Peyer's patch (tissue), 4 donors: ENCODE data around the gene STIM2. TPM values are rescaled to one million over a fixed set of nuclear protein-coding genes. Genes with fewer than 3 reads are reported as not detected.

ENCODE experiments used
- DNase-seq, 3 donors: peaks; one replicate each; pipeline ENCODE4 v3.0.0-alpha.2; 2017 to 2019
- H3K27ac ChIP-seq, 4 donors: fragments of 200-600 bp; sonication (generic); one replicate each; pipeline ENCODE4 v1.5.1; 2016 to 2019
- H3K27me3 ChIP-seq, 2 donors: fragments of 200-600 bp; sonication (generic); one replicate each; pipeline ENCODE4 v1.5.1; 2019
- H3K36me3 ChIP-seq, 3 donors: fragments of 200-600 bp; sonication (generic); one replicate each; pipeline ENCODE4 v1.5.1; 2016 to 2019
- H3K4me1 ChIP-seq, 4 donors: fragments of 200-600 bp; sonication (generic); one replicate each; pipeline ENCODE4 v1.5.1; 2016 to 2019
- H3K4me3 ChIP-seq, 4 donors: fragments of 200-600 bp; sonication (generic); 1 replicate in 3 of 4; 2 replicates in 1 of 4; pipeline ENCODE4 v1.5.1; 2016 to 2019; ENCODE audit warnings: mild to moderate bottlenecking in 1 of 4
- H3K9me3 ChIP-seq, 4 donors: fragments of 200-600 bp; sonication (generic); one replicate each; pipeline ENCODE4 v1.5.1; 2016 to 2019; ENCODE audit warnings: mild to moderate bottlenecking in 1 of 4
- CTCF ChIP-seq, 6 experiments: fragments of 450-650 bp in 4 of 6; fragments of 200-600 bp in 2 of 6; sonication (generic) in 1 of 6; IDR thresholded peaks; one replicate each; pipeline ENCODE4 v1.5.1; 2017 to 2019; ENCODE audit warnings: antibody characterized with exemption in 6 of 6, mild to moderate bottlenecking in 3 of 6, moderate library complexity in 1 of 6
- POLR2A ChIP-seq, 2 donors: fragments of 450-650 bp; IDR thresholded peaks; one replicate each; pipeline ENCODE4 v1.5.1; 2017; ENCODE audit warnings: antibody characterized with exemption in 2 of 2, mild to moderate bottlenecking in 2 of 2, moderate library complexity in 2 of 2
- total RNA-seq, 4 donors: library from RNA; depleted of rRNA; stranded (reverse); fragments of >200 nt; gene quantifications; one replicate each; pipeline ENCODE4 v1.1.0, GENCODE V29; 2016

The STIM2 gene
- total RNA-seq, 4 donors from 2014 or later = 35.7 to 82.5 (median 39.2) TPM

- TF ChIP-seq POLR2A (IDR thresholded peaks at IDR 0.05) = no peak
- no peak for TF ChIP-seq CTCF (IDR thresholded peaks at IDR 0.05)
Observed at GRCh38 chr4:27013012-27013411, 152.4 kb downstream of the STIM2 start.

GRCh38 chr4:27016551-27016950 lies 155.9 kb downstream of the STIM2 start:
- H3K27ac ChIP-seq = no peak overlapping the region
- H3K4me3 ChIP-seq = no peak overlapping the region
- H3K36me3 ChIP-seq = peaks cover 0 to 15% (median 0%) of the 10 kb centered on the region in 3 donors
- TF ChIP-seq CTCF (IDR thresholded peaks at IDR 0.05) = no peak
- no peak for TF ChIP-seq POLR2A (IDR thresholded peaks at IDR 0.05)
- no peaks in the 10 kb centered on the region for H3K4me1 ChIP-seq
- H3K9me3 ChIP-seq = no peaks in the 10 kb centered on the region
- no peaks in the 10 kb centered on the region for H3K27me3 ChIP-seq
- no peak for DNase-seq

More at GRCh38 chr4:27013012-27013411, 152.4 kb downstream of the STIM2 start:
- Histone ChIP-seq H3K4me1 (peaks cover 0 to 4% (median 0%) of the 10 kb centered on the region in 4 donors), H3K27ac (no peak overlapping the region), H3K36me3 (peaks cover 0 to 6% (median 0%) of the 10 kb centered on the region in 3 donors), H3K9me3 (no peaks in the 10 kb centered on the region), H3K4me3 (no peak overlapping the region), H3K27me3 (no peaks in the 10 kb centered on the region)
- no peak for DNase-seq

GRCh38 chr4:27017623-27018022 lies 157.0 kb downstream of the STIM2 start:
- no peaks in the 10 kb centered on the region for H3K4me1 ChIP-seq
- no peak for TF ChIP-seq POLR2A (IDR thresholded peaks at IDR 0.05)
- TF ChIP-seq CTCF (IDR thresholded peaks at IDR 0.05) = no peak
- H3K36me3 ChIP-seq = peaks cover 0 to 20% (median 0%) of the 10 kb centered on the region in 3 donors
- no peak overlapping the region for H3K4me3 ChIP-seq
- no peak for DNase-seq
- no peaks in the 10 kb centered on the region for H3K9me3 ChIP-seq
- H3K27ac ChIP-seq = no peak overlapping the region
- H3K27me3 ChIP-seq = no peaks in the 10 kb centered on the region

GRCh38 chr4:27018076-27018475 lies 157.4 kb downstream of the STIM2 start:
- H3K27ac ChIP-seq = no peak overlapping the region
- no peak for TF ChIP-seq POLR2A (IDR thresholded peaks at IDR 0.05)
- no peak for TF ChIP-seq CTCF (IDR thresholded peaks at IDR 0.05)
- H3K27me3 ChIP-seq = no peaks in the 10 kb centered on the region
- no peak overlapping the region for H3K4me3 ChIP-seq
- no peaks in the 10 kb centered on the region for H3K4me1 ChIP-seq
- H3K9me3 ChIP-seq = no peaks in the 10 kb centered on the region
- H3K36me3 ChIP-seq = peaks cover 0 to 24% (median 0%) of the 10 kb centered on the region in 3 donors
- DNase-seq = no peak

GRCh38 chr4:27018910-27019309 lies 158.3 kb downstream of the STIM2 start:
- no peaks in the 10 kb centered on the region for H3K4me1 ChIP-seq
- peaks cover 0 to 31% (median 0%) of the 10 kb centered on the region in 3 donors for H3K36me3 ChIP-seq
- no peak for DNase-seq
- H3K27ac ChIP-seq = no peak overlapping the region
- no peak for TF ChIP-seq CTCF (IDR thresholded peaks at IDR 0.05)
- TF ChIP-seq POLR2A (IDR thresholded peaks at IDR 0.05) = no peak
- no peak overlapping the region for H3K4me3 ChIP-seq
- no peaks in the 10 kb centered on the region for H3K9me3 ChIP-seq
- H3K27me3 ChIP-seq = no peaks in the 10 kb centered on the region

GRCh38 chr4:27019766-27020165 lies 159.1 kb downstream of the STIM2 start:
- Histone ChIP-seq H3K27ac (no peak overlapping the region), H3K36me3 (peaks cover 0 to 31% (median 0%) of the 10 kb centered on the region in 3 donors)

More at GRCh38 chr4:27019766-27020165, 159.1 kb downstream of the STIM2 start:
- H3K4me1 ChIP-seq = no peaks in the 10 kb centered on the region
- H3K9me3 ChIP-seq = no peaks in the 10 kb centered on the region
- no peak for DNase-seq
- TF ChIP-seq CTCF (IDR thresholded peaks at IDR 0.05) (no peak), POLR2A (IDR thresholded peaks at IDR 0.05) (no peak)
- H3K4me3 ChIP-seq = no peak overlapping the region
- H3K27me3 ChIP-seq = no peaks in the 10 kb centered on the region
